Measurements from ENCODE around the gene MAP3K10.

Gene MAP3K10

DNA sequence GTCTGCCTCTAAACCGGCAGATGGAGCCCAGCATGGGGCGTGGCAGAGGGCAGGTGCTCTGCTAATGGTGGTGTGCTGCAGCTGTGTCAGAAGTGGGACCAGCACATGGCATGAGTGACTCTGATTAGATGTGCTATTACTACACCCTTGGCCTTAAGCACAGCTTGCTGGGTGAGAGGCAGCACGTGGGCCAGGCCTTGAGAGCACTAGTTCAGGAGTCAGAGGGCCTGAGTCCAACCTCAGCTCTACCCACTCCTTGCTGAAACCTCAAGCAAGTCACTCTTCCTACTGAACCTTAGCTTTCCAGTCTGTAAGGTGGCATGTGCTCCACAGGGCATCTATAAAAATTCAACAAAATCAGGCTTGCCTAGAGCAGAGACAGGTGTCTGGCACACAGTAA, 71.2 kb downstream of the MAP3K10 start:
- H3K4me3 ChIP-seq (ENCODE audit: low read length), result no peak overlapping the region
- no peaks in the 10 kb centered on the region for H3K9me3 ChIP-seq (ENCODE audit: control insufficient read depth, insufficient read depth, low read length)
- H3K27me3 ChIP-seq (ENCODE audit: control insufficient read depth, insufficient read depth, low read length), result no peaks in the 10 kb centered on the region
- H3K27ac ChIP-seq (ENCODE audit: low read length), result no peak overlapping the region
- DNase-seq (ENCODE audit: low read depth, low spot score), result no peak
- no CpG with 5 or more reads among the region's 3 CpGs for WGBS (ENCODE audit: insufficient coverage, insufficient read length)
- peaks cover 12% of the 10 kb centered on the region for H3K36me3 ChIP-seq (ENCODE audit: control insufficient read depth, insufficient read depth, low read length)
- no peaks in the 10 kb centered on the region for H3K4me1 ChIP-seq (ENCODE audit: control insufficient read depth, insufficient read depth, low read length)

DNA sequence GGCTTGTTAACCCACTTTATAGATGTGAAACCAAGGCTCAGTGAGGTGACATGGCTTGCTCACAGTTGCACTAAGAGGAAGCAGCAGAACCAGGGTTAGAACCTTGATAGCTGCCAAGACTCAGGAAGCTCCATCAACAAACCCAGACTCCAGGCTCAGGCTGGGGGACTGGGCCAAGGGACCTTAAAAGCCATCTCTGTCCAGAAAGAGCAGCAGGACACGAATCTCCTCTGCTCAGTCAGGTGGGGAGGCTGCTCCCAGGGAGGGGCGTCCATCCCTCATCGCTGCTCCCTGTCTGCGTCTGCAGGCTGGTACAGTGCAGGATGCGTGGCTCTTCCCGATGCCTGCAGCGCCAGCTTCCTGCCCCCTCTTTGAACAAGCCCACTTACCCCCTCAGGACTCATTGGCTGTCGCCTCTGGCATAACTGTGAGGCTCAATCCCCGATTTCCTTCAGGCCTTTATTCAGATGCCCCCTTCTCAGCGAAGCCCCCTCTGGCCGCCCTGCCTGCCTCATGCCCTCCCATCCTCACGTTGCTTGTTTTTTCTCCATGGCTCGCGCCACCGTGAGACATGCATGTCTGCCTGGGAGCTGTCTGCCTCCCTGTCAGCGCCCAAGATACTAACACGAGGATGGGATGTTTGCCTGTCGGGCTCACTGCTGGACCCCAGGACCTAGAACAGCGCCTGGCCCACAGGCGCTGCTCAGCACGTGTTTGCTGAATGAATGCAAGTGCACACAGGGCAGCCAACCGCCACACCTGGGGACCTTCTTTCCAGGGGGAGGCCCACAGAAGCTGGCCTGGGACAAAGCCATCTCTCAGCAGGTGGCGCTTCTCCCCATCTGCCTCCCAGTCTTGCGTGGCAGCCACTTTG, 72.5 kb downstream of the MAP3K10 start:
- no peak for DNase-seq (ENCODE audit: low read depth, low spot score)
- Histone ChIP-seq H3K4me3 (ENCODE audit: low read length) (no peak overlapping the region), H3K27ac (ENCODE audit: low read length) (no peak overlapping the region), H3K9me3 (ENCODE audit: control insufficient read depth, insufficient read depth, low read length) (no peaks in the 10 kb centered on the region), H3K4me1 (ENCODE audit: control insufficient read depth, insufficient read depth, low read length) (no peaks in the 10 kb centered on the region), H3K36me3 (ENCODE audit: control insufficient read depth, insufficient read depth, low read length) (peaks cover 12% of the 10 kb centered on the region), H3K27me3 (ENCODE audit: control insufficient read depth, insufficient read depth, low read length) (no peaks in the 10 kb centered on the region)
- WGBS (ENCODE audit: insufficient coverage, insufficient read length), result no CpG with 5 or more reads among the region's 24 CpGs

DNA sequence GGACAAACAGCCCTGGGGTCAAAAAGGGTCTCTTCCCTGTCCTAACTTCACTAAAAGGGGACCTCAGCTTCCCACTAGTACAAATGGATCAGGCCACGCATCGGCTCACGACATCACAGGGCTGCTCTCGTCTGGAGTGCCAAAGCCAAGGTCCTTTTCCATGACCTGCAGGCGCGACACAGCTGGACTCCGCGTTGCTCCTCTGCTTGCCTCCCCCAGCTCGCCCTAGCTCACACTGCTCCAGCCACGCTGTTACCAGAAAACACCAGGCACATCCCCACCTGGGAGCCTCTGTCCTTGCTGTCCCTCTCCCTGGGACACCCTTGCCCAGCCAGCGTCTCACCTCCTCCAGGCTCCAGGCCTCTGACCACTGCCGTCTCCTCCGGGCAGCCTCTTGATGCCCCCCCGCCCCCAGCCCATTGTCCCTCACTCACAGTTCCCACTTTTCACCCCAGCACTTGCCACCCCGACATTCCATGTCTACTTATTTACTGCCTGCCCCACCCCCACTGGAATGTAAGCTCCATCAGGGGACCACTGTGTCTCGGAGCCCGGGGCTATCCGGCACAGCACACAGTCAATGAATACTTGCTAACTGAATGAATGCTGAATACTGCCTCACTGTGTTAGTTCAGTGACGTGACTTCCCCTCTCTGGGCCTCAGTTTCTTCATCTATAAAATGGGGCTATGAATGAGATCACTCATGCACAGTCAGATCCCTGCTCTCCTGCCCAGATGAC, 73.3 kb downstream of the MAP3K10 start:
- Histone ChIP-seq H3K4me1 (ENCODE audit: control insufficient read depth, insufficient read depth, low read length) (no peaks in the 10 kb centered on the region), H3K27me3 (ENCODE audit: control insufficient read depth, insufficient read depth, low read length) (no peaks in the 10 kb centered on the region), H3K27ac (ENCODE audit: low read length) (no peak overlapping the region), H3K9me3 (ENCODE audit: control insufficient read depth, insufficient read depth, low read length) (no peaks in the 10 kb centered on the region), H3K36me3 (ENCODE audit: control insufficient read depth, insufficient read depth, low read length) (peaks cover 12% of the 10 kb centered on the region), H3K4me3 (ENCODE audit: low read length) (no peak overlapping the region)
- DNase-seq (ENCODE audit: low read depth, low spot score), result no peak
- WGBS (ENCODE audit: insufficient coverage, insufficient read length), result no CpG with 5 or more reads among the region's 19 CpGs
